HAP-1 (cell line): ENCODE results near the gene DMXL1.

ENCODE experiments used
- DNase-seq, 2 experiments: peaks; one replicate each; pipeline ENCODE4 v3.0.0-alpha.2; 2016 to 2020; ENCODE audit warnings: low spot score in 2 of 2
- H3K27me3 ChIP-seq: fragments of 250-450 bp; sonication (Bioruptor Pico); 2 replicates; pipeline ENCODE4 v1.5.1; 2020; ENCODE audit warnings: low read depth, mild to moderate bottlenecking, moderate library complexity
- H3K36me3 ChIP-seq: fragments of 250-450 bp; sonication (Bioruptor Pico); replicated peaks from 2 replicates; pipeline ENCODE4 v1.5.1; 2020; ENCODE audit warnings: mild to moderate bottlenecking
- H3K4me1 ChIP-seq: fragments of 250-450 bp; sonication (Bioruptor Pico); 2 replicates; pipeline ENCODE4 v1.5.1; 2020; ENCODE audit warnings: mild to moderate bottlenecking
- H3K4me3 ChIP-seq: fragments of 250-450 bp; sonication (Bioruptor Pico); 2 replicates; pipeline ENCODE4 v1.5.1; 2020; ENCODE audit warnings: mild to moderate bottlenecking, moderate library complexity
- H3K9me3 ChIP-seq: fragments of 250-450 bp; sonication (Bioruptor Pico); 2 replicates; pipeline ENCODE4 v1.5.1; 2020; ENCODE audit warnings: mild to moderate bottlenecking, moderate library complexity
- in situ Hi-C: fragments of 300-500 bp; cut with MboI; formaldehyde crosslinking; loops from 3 replicates; pipeline ENCODE4 v1.14.3; 2020; ENCODE audit warnings: low sequenced_read_pairs, inconsistent platforms, mixed read lengths

The DMXL1 gene, protein sequence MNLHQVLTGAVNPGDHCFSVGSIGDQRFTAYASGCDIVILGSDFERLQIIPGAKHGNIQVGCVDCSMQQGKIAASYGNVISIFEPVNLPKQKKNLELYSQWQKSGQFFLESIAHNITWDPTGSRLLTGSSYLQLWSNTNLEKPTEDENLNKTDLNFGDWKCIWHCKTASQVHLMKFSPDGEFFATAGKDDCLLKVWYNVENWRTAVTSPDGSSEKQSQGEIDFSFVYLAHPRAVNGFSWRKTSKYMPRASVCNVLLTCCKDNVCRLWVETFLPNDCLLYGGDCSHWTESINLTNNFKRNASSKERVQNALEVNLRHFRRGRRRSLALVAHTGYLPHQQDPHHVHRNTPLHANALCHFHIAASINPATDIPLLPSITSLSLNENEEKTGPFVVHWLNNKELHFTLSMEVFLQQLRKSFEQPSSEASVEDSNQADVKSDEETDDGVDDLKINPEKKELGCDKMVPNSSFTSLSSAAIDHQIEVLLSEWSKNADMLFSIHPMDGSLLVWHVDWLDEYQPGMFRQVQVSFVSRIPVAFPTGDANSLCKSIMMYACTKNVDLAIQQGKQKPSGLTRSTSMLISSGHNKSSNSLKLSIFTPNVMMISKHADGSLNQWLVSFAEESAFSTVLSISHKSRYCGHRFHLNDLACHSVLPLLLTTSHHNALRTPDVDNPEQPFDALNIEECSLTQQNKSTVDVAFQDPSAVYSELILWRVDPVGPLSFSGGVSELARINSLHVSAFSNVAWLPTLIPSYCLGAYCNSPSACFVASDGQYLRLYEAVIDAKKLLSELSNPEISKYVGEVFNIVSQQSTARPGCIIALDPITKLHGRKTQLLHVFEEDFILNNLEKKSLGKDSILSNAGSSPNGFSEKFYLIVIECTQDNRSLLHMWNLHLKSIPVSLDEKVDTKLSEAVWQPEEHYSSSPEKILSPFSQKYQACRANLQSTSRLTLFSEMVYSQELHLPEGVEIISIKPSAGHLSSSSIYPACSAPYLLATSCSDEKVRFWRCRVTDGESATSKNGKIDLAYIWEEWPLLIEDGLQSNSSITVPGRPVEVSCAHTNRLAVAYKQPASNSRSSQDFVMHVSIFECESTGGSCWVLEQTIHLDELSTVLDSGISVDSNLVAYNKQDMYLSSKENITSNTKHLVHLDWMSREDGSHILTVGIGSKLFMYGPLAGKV (N-terminal part only)

DNA sequence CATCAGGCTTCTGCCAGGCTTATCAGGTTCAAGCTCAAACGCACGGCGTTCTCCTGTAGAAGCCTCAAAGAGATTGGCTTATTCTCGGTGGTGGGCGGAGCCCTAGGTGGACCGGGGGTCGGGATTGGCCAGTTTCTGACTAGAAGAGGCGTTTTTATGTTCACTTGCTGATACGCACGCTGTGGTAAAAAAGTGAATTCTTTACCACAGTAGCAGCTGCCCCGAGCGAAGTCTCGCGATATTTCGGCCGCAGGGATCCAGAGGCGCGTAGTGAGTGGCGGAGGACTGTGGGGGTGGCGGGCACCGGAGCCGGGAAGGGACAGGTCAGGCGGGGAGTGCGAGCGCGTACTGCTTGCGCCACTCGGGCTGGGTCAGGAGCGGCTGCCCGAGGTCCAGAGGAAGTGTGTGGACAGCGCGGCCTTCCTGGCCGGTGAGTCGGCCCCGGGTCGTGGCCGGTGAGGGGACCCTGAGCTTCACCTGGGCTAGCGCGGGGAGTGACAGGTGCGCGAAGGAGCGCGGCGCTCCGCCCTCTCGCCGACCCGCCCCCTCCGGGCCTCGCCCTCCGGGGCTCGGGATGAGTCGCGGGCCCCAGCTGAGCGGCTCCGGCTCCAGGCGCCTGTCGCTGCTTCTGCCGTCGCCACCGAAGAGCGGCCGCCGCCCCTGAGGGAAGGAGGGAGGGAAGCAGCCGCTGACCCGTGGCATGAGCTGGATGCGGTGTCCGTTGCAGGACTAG, at the start of gene DMXL1:
Gene DMXL1 (plus strand): TSS at position 260 of the 733 bp plus-strand sequence. CDS start 483 bp downstream, outside the sequence.
- Histone ChIP-seq H3K27me3 (no peaks in the 10 kb centered on the region), H3K36me3 (no peaks in the 10 kb centered on the region), H3K9me3 (no peaks in the 10 kb centered on the region), H3K4me3 (peak within 1 kb of the TSS; percentile 80), H3K4me1 (peaks cover 15% of the 10 kb centered on the region)
- in situ Hi-C loops, result no loop called here
- DNase-seq, result peak; percentile 98 to 99

DNA sequence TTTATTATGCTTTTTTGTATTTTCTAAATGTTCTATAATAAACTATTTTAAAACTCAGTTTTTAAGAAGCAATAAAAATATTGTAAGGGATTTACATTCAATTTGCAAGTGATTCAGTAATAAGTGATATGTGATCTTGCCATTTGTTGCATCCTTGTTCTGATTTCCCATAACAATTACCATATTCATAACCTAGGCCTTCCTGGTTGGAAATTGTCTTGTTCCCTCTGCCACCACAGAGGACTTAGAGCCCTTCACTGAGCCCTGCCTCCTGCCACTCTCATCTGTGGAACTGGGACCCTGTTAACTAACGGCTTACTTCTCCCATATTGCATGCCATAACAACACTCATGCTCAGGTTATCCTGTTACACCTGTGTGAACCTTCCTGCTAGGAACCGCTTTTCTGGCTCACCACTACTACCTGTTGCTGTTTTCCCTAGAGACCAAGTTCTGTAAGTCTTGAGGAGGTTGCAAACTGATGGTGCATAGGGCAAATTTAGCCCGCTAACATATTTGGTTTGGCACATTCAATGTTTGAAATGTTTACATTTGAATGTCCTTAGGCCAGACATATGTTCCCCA, 49.6 kb upstream of the DMXL1 start:
- in situ Hi-C loops, result no loop called here
- no peaks in the 10 kb centered on the region for H3K27me3 ChIP-seq
- no peaks in the 10 kb centered on the region; the same call in 1 of the 2 replicates for H3K9me3 ChIP-seq
- H3K4me3 ChIP-seq, result no peak overlapping the region
- DNase-seq, result no peak
- H3K4me1 ChIP-seq, result no peaks in the 10 kb centered on the region
- H3K36me3 ChIP-seq, result no peaks in the 10 kb centered on the region

DNA sequence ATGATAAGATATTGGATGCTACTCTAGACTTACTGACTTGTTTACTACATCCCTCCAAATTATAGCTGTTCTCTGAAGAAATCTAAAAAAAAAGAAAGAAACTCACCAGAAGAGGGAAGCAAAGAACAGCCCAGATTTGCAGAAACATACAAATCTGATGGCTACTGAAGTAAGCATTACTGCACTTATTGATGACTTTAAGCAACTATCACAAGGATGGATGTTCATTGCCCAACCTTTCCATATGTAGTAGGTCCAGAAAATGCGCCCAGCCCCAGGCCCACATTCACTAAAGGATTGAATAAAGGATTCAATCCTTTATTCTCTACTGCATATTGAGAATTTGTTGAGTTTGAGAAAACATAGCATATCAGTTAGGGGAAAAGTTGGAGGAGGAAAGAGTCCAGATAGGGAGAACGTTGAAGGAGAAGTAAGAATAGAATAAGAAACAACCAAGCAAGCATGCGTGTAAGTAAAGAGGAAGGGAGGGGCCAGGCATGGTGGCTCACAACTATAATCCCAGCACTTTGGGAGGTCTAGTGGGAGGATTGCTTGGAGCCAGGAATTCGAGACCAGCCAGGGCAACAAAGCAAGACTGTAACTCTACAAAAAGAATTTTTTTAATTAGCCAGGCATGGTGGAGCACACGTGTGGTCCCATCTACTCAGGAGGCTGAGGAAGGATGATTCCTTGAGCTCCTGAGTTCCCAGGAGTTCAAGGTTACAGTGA, 48.7 kb upstream of the DMXL1 start:
- peak in 1 of 2 experiments; percentile 16 for DNase-seq
- no peaks in the 10 kb centered on the region; the same call in 1 of the 2 replicates for H3K9me3 ChIP-seq
- no peaks in the 10 kb centered on the region for H3K4me1 ChIP-seq
- in situ Hi-C loops, result no loop called here
- H3K27me3 ChIP-seq, result no peaks in the 10 kb centered on the region
- no peak overlapping the region for H3K4me3 ChIP-seq
- no peaks in the 10 kb centered on the region for H3K36me3 ChIP-seq

DNA sequence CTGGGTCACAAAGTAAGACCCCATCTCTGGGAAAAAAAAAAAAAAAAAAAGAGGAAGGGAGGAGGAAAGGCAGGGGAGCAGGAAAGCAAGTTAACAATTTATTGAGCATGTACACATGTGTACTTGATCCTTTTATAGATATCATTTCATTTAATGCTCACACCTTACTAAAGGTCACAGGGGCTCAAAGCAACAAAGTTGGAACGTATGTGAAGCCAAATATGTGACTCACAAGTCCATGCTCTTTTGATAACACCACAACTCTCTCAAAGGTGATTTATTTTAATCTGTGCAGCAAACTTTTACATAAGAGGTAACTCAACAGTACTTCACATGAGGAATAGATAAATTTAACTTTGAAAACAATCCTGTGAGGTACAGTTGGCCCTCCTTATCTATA, 48.1 kb upstream of the DMXL1 start:
- DNase-seq, result no peak
- H3K4me3 ChIP-seq, result no peak overlapping the region
- H3K27me3 ChIP-seq, result no peaks in the 10 kb centered on the region
- H3K4me1 ChIP-seq, result no peaks in the 10 kb centered on the region
- in situ Hi-C loops, result no loop called here
- H3K36me3 ChIP-seq, result no peaks in the 10 kb centered on the region
- H3K9me3 ChIP-seq, result no peaks in the 10 kb centered on the region; the same call in 1 of the 2 replicates

DNA sequence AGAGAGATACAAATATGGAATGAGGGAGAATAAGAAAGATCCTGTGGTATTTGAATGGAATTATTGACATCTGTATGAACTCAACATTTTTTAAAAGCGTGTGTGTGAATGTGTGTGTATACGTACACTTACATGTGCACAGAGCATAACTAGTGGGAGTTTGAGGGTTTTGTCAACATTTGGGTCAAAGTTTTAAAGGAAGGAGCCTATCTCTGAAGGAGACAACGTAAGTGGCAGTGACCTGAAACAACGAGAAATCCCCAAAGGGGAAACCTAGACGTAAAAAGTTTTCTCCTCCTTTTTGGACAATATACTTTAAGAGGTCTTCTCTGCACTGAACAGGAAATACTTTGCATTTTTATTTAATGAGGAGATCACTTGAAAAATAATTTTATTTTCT, 42.3 kb upstream of the DMXL1 start:
- in situ Hi-C loops, result no loop called here
- H3K4me3 ChIP-seq, result no peak overlapping the region
- no peaks in the 10 kb centered on the region for H3K36me3 ChIP-seq
- H3K4me1 ChIP-seq, result no peaks in the 10 kb centered on the region
- DNase-seq, result no peak
- no peaks in the 10 kb centered on the region for H3K27me3 ChIP-seq
- no peaks in the 10 kb centered on the region; the same call in 1 of the 2 replicates for H3K9me3 ChIP-seq

DNA sequence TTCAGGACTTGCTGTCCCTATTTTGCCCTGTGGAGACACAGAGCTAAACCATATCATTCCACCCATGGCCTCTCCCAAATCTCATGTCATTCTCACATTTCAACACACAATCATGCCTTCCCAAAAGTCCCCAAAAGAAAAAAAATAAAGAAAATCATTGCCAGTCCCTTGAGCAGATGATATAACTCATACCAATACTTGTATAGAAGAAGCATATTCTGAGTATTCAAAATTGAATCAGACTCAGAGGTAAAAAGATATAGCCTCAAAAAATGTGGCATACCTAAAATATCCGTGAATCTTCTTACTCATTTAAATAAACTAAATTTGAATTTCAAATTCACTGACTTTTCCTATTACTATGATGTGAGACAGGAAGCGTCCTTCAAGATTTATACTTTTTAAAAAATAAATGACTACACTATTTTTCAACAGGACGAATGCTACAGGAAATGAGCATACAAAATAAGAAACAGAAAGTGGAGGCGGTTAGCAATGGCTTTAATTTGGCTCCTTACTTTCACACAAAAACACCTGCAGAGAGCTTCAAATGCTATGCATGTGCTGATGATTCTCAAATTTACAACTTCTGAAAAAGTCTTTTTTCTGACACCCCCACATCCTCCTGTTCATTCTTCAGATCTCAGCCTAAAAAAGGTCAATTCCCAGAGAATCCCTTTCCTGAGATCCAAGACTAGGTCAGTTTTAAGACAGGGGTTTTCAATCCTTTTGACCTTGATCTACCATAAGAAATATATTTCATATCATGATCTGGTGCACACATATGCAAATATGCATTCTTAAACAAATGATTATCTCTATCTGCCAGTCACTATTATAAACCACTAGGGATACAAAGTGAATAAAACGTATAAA, 39.6 kb upstream of the DMXL1 start:
- Histone ChIP-seq H3K27me3 (no peaks in the 10 kb centered on the region), H3K9me3 (no peaks in the 10 kb centered on the region), H3K4me3 (no peak overlapping the region), H3K4me1 (no peaks in the 10 kb centered on the region), H3K36me3 (no peaks in the 10 kb centered on the region)
- DNase-seq, result no peak
- in situ Hi-C loops, result no loop called here

DNA sequence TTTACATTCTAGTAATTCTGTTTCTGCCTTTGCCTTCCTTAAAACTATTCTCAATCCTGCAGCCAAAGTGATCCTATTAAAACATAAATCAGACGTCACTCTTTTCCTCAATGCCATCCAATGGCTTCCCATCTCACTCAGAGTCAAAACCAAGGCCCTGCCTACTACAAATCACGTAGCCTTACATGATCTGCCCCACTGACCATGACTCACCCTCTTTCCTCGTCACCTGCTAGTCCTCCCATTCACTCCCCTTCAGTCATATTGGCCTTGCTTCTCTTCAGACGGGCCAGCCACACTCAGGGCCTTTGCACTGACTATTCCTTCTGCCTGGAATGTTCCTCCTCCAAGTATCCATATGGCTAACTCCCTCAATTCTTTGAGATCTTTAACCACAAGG, 39.0 kb upstream of the DMXL1 start:
- Histone ChIP-seq H3K4me1 (no peaks in the 10 kb centered on the region), H3K9me3 (no peaks in the 10 kb centered on the region), H3K36me3 (no peaks in the 10 kb centered on the region), H3K27me3 (no peaks in the 10 kb centered on the region), H3K4me3 (no peak overlapping the region)
- DNase-seq, result no peak
- in situ Hi-C loops, result no loop called here

DNA sequence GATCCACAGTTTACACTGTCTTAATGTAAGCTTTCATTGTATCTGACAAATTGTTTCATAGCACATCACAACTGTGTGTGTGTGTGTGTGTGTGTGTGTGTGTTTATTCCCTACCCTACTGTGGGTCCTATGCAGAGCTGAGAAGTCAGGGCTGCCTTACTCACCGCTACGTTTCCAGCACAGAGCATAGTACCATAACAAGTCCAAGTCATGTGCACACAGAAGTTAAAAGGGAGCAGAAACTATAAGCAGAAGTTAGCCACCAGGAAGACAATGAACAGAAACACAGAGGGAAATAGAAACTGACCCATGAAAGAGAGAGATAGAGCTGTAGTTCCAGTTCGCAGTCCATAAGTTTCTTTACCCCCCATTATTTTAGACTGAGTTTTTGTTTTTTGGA, 38.2 kb upstream of the DMXL1 start:
- in situ Hi-C loops, result no loop called here
- H3K27me3 ChIP-seq, result no peaks in the 10 kb centered on the region
- H3K4me1 ChIP-seq, result no peaks in the 10 kb centered on the region
- H3K36me3 ChIP-seq, result no peaks in the 10 kb centered on the region
- H3K4me3 ChIP-seq, result no peak overlapping the region
- DNase-seq, result no peak
- no peaks in the 10 kb centered on the region for H3K9me3 ChIP-seq

DNA sequence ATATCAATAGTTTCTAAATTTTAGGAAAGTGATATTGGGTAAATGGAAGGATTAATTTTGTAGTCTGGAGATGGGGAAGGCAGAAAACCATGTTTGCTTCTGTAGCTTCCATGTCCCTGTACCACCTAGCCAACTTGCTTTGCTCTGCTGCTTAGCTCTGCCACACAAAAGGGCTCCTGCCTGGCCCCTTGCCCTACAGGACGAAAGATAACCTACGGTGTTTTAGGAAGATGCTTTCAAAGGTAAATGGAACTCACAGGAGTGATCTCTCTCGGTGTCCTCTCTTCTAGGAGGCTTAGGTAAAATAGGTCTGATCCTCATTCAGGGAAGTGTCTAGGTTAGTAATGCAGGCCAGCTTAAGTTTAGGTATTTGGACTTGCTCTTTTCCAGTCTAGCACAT, 37.8 kb upstream of the DMXL1 start:
- H3K4me3 ChIP-seq, result no peak overlapping the region
- no peaks in the 10 kb centered on the region for H3K36me3 ChIP-seq
- no peaks in the 10 kb centered on the region for H3K27me3 ChIP-seq
- H3K9me3 ChIP-seq, result no peaks in the 10 kb centered on the region
- in situ Hi-C loops, result no loop called here
- H3K4me1 ChIP-seq, result no peaks in the 10 kb centered on the region
- no peak for DNase-seq

DNA sequence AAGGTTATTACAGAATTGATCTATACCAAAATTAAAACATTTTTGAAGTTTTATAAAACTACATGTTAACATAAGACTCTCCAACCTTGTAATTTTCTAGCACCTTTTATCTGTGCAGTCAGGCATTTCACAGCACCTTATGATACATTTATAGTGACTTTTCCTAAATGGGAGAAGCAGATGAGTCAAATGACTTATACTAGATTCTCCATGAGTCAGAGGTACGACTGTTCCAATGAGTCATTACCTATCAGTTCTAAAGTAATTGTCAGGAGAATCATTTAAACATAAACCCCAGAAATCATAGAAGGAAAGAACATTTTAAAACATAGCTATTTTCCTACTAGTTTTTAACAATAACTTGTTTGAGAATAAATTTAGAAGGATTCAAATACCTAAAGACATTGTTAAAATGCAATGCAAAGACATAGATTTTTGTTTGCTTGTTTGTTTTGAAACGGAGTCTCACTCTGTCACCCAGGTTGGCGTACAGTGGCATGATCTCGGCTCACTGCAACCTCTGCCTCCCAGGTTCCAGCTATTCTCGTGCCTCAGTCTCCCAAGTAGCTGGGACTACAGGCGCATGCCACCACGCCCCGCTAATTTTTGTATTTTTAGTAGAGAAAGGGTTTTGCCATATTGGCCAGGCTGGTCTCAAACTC, 34.7 kb upstream of the DMXL1 start:
- no peaks in the 10 kb centered on the region for H3K36me3 ChIP-seq
- H3K27me3 ChIP-seq, result no peaks in the 10 kb centered on the region
- no peak for DNase-seq
- in situ Hi-C loops, result no loop called here
- no peaks in the 10 kb centered on the region for H3K9me3 ChIP-seq
- no peak overlapping the region for H3K4me3 ChIP-seq
- H3K4me1 ChIP-seq, result no peaks in the 10 kb centered on the region

DNA sequence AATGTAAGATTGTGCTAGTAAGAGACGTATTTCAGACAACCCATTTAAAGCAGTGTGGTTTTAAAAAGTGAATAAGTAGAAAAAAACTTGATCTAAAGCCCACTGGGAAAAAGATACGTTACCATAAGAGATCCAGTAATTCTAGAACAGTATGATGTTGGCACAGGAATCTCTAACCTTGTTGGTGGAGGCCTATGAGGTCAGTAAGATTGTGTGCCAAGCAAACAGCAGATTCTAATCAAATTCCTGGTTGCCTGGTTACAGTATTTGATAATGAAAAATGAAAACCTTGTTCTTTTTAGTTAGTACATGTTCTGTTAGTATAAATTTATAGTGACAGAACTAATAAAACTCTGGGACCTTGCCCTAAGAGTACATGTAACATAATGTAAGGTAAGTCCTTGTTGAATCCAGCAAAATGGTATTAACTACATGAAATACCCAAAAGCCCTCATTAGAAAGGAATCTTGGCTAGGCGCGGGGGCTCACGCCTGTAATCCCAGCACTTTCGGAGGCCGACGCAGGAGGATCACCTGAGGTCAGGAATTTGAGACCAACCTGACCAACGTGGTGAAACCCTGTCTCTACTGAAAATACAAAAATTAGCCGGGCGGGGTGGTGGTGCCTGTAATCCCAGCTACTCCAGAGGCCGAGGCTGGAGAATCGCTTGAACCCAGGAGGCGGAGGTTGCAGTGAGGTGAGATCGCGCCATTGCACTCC, 33.2 kb upstream of the DMXL1 start:
- Histone ChIP-seq H3K36me3 (no peaks in the 10 kb centered on the region), H3K27me3 (no peaks in the 10 kb centered on the region), H3K9me3 (no peaks in the 10 kb centered on the region), H3K4me3 (no peak overlapping the region), H3K4me1 (no peaks in the 10 kb centered on the region)
- no peak for DNase-seq
- in situ Hi-C loops, result no loop called here
